Subcutaneous adipose tissue (tissue), 4 donors: Measurements from ENCODE around the gene ATXN1. TPM values are rescaled to one million over a fixed set of nuclear protein-coding genes. Genes with fewer than 3 reads are reported as not detected.

Experiments
- total RNA-seq, 4 donors: library from RNA; depleted of rRNA; stranded (reverse); fragments of >200 nt; gene quantifications; one replicate each; pipeline ENCODE4 v1.1.0, GENCODE V29; 2016
- TF ChIP-seq, protein P1 (sequence below): fragments of 450-650 bp; IDR thresholded peaks from one replicate; pipeline ENCODE4 v1.5.1; 2016; ENCODE audit warnings: low read depth, mild to moderate bottlenecking, control low read depth, antibody characterized with exemption, moderate library complexity

Gene ATXN1
- total RNA-seq, 4 donors from 2014 or later: 27.1 to 35.6 (median 35.1) TPM

- TF ChIP-seq, protein P1, sequence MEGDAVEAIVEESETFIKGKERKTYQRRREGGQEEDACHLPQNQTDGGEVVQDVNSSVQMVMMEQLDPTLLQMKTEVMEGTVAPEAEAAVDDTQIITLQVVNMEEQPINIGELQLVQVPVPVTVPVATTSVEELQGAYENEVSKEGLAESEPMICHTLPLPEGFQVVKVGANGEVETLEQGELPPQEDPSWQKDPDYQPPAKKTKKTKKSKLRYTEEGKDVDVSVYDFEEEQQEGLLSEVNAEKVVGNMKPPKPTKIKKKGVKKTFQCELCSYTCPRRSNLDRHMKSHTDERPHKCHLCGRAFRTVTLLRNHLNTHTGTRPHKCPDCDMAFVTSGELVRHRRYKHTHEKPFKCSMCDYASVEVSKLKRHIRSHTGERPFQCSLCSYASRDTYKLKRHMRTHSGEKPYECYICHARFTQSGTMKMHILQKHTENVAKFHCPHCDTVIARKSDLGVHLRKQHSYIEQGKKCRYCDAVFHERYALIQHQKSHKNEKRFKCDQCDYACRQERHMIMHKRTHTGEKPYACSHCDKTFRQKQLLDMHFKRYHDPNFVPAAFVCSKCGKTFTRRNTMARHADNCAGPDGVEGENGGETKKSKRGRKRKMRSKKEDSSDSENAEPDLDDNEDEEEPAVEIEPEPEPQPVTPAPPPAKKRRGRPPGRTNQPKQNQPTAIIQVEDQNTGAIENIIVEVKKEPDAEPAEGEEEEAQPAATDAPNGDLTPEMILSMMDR: no peak
Observed at GRCh38 chr6:16749516-16750485, 11.5 kb downstream of the ATXN1 start.

GRCh38 chr6:16748025-16748319 lies 13.3 kb downstream of the ATXN1 start:
- TF ChIP-seq, protein P1: no peak

DNA sequence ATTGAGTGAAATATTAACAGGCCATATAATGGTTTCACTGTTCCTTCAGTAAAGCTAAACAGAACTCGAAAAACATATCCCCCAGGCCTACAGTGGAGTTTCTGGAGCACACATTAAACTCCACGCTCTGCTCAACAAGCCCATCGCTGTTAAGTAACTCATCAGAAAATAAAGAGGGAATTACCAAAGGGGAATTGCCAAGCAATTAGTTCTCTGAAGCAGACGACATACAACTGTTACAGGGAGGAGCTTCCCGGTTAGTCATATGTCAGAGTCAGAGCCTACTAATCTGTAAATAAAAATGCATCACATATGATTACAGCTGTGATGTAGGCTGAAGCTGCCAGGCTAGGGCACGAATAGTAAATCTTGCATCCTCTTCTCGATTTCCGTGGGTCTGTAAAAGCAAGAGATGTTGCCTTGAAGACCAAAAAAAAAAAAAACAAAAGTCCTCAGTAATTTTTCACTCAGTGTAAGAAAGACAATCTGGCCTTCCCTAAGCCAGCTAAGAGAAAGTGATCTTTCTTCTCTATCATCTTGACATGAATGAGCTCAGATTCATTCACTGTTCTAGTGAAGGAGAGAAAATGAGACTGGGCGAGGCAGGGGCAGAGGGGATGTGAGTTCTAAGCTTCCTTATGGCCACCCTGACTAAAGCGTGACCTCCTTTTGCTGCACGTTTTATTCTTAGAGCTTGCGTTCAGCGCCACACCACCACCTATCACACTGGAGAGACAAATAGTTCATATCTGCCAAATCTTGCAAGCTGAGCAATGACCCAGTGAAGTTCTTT lies 13.8 kb downstream of the ATXN1 start:
- TF ChIP-seq, protein P1: no peak

DNA sequence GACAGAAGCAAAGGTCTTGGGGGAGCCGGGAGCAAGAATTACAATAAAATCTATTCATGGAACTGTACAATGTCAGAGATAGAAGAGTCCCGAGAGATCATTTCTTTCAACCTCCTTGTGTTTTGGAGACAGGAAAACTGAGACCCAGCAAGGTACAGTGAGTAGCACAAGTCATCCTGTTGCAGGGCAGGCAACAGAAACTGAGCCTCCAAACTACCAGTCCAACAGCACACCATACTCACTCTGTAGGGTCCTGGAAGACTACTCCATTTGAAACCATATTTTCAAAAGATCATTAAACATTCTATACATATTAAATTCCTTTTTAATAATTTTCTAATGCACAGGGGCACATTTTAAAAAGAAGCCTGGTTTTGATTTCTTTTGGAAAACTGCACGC lies 14.4 kb downstream of the ATXN1 start:
- TF ChIP-seq, protein P1: no peak

- TF ChIP-seq, protein P1: no peak
Observed at GRCh38 chr6:16746401-16746800, 14.9 kb downstream of the ATXN1 start.

- TF ChIP-seq, protein P1: no peak
Observed at GRCh38 chr6:16743664-16744210, 17.5 kb downstream of the ATXN1 start.

GRCh38 chr6:16742116-16742515 lies 19.1 kb downstream of the ATXN1 start:
- TF ChIP-seq, protein P1: no peak
